SJCRH30 (cell line): Measurements from ENCODE around the gene DSG2. TPM values are rescaled to one million over a fixed set of nuclear protein-coding genes. Genes with fewer than 3 reads are reported as not detected.

ENCODE experiments used
- DNase-seq, 2 experiments: peaks; one replicate each; pipeline ENCODE4 v3.0.0-alpha.2; 2015 to 2020
- H3K27ac ChIP-seq: fragments of 250-450 bp; sonication (Bioruptor Pico); 2 replicates; pipeline ENCODE4 v1.5.1; 2020; ENCODE audit warnings: mild to moderate bottlenecking, moderate library complexity
- H3K27me3 ChIP-seq: fragments of 250-450 bp; sonication (Bioruptor Pico); 2 replicates; pipeline ENCODE4 v1.5.1; 2020; ENCODE audit warnings: mild to moderate bottlenecking, moderate library complexity
- H3K36me3 ChIP-seq: fragments of 250-450 bp; sonication (Bioruptor Pico); 2 replicates; pipeline ENCODE4 v1.5.1; 2020; ENCODE audit warnings: mild to moderate bottlenecking, moderate library complexity
- H3K4me1 ChIP-seq: fragments of 250-450 bp; sonication (Bioruptor Pico); 2 replicates; pipeline ENCODE4 v1.5.1; 2020; ENCODE audit warnings: mild to moderate bottlenecking, moderate library complexity
- H3K4me3 ChIP-seq: fragments of 250-450 bp; sonication (Bioruptor Pico); 2 replicates; pipeline ENCODE4 v1.5.1; 2020; ENCODE audit warnings: mild to moderate bottlenecking, moderate library complexity
- H3K9me3 ChIP-seq: fragments of 250-450 bp; sonication (Bioruptor Pico); replicated peaks from 2 replicates; pipeline ENCODE4 v1.5.1; 2020; ENCODE audit warnings: mild to moderate bottlenecking, moderate library complexity
- total RNA-seq: library from RNA; depleted of rRNA; stranded (reverse); fragments of >200 nt; shearing (Covaris generic); gene quantifications from 2 replicates; pipeline ENCODE4 v1.2.3, GENCODE V29; 2014

The DSG2 gene
- total RNA-seq, 1 experiment from 2014 or later: 4.9 TPM

DNA sequence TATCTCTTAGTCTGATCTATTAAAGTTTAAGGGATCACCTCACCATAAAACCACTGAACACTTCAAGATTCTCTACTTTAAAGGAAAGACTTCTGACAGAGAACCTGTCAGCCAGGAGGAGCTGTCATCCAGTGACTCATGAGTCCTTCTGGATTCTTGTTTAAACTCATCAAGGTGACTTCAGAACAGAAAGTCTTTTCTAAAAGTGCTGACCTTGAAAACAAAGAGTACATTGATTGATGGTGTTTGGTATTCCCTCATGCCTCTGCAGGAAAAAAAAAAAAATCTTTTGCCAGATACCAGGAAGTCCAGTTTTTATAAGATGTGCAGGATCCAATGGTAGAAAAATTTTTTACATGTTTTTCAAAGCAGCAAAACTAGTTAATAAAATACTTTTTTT lies 12.3 kb downstream of the DSG2 start:
- Histone ChIP-seq H3K4me1 (no peaks in the 10 kb centered on the region), H3K27me3 (no peaks in the 10 kb centered on the region), H3K4me3 (no peak overlapping the region), H3K9me3 (no peaks in the 10 kb centered on the region), H3K27ac (no peak overlapping the region), H3K36me3 (no peaks in the 10 kb centered on the region)
- DNase-seq: no peak

DNA sequence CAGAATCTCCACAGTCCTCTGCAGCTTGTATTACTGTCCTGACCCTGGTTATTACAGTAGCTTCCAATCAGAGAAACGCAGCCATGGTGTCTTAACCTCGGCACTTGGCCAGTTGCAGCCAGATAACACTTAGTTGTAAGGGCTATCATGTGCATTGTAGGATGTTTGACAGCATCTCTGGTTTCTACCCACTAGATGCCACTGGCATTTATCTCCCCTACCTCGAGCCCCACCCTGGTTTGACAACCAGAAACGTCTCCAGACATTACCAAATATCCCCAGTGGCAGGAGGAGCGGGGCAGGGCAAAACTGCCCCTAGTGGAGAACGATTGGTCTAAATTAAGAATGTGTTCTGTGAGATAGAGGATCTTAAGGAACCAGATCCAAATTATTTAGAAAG lies 13.1 kb downstream of the DSG2 start:
- Histone ChIP-seq H3K9me3 (no peaks in the 10 kb centered on the region), H3K4me1 (no peaks in the 10 kb centered on the region), H3K27ac (no peak overlapping the region), H3K27me3 (no peaks in the 10 kb centered on the region), H3K36me3 (no peaks in the 10 kb centered on the region), H3K4me3 (no peak overlapping the region)
- DNase-seq: no peak

GRCh38 chr18:31512203-31512764 lies 14.3 kb downstream of the DSG2 start:
- no peaks in the 10 kb centered on the region for H3K9me3 ChIP-seq
- no peak overlapping the region for H3K27ac ChIP-seq
- no peak for DNase-seq

GRCh38 chr18:31513189-31513935 lies 15.4 kb downstream of the DSG2 start:
- Histone ChIP-seq H3K9me3 (no peaks in the 10 kb centered on the region), H3K27me3 (no peaks in the 10 kb centered on the region), H3K27ac (no peak overlapping the region), H3K4me3 (no peak overlapping the region), H3K4me1 (no peaks in the 10 kb centered on the region), H3K36me3 (no peaks in the 10 kb centered on the region)
- DNase-seq: no peak

More at GRCh38 chr18:31512203-31512764, 14.3 kb downstream of the DSG2 start:
- Histone ChIP-seq H3K27me3 (no peaks in the 10 kb centered on the region), H3K4me1 (no peaks in the 10 kb centered on the region), H3K36me3 (no peaks in the 10 kb centered on the region), H3K4me3 (no peak overlapping the region)

DNA sequence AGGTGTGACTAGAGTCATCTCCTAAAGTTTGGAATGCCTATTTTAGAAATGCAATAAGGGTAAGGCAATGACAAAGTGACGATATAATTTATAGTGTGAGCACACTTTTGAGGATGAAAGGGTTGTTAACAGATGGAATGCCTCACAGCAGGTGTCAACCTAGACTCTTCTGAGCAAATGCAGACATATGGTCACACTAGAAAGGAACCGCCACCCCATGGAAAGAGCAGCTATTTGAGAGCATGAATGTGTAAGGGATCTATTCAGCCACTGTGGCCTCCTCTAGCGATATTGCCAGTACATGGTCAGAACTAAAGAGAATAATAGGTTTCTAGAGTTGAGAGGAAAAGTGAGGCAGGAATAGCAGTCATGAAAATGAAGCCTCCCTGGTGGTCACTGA lies 18.5 kb downstream of the DSG2 start:
- Histone ChIP-seq H3K4me3 (no peak overlapping the region), H3K27me3 (no peaks in the 10 kb centered on the region), H3K36me3 (no peaks in the 10 kb centered on the region), H3K9me3 (no peaks in the 10 kb centered on the region), H3K27ac (no peak overlapping the region), H3K4me1 (no peaks in the 10 kb centered on the region)
- DNase-seq: no peak

- H3K27me3 ChIP-seq: no peaks in the 10 kb centered on the region
- no peaks in the 10 kb centered on the region for H3K4me1 ChIP-seq
- no peaks in the 10 kb centered on the region for H3K36me3 ChIP-seq
- no peaks in the 10 kb centered on the region for H3K9me3 ChIP-seq
- H3K4me3 ChIP-seq: no peak overlapping the region
- H3K27ac ChIP-seq: no peak overlapping the region
- DNase-seq: no peak
Observed at GRCh38 chr18:31526374-31526773, 28.4 kb downstream of the DSG2 start.

DNA sequence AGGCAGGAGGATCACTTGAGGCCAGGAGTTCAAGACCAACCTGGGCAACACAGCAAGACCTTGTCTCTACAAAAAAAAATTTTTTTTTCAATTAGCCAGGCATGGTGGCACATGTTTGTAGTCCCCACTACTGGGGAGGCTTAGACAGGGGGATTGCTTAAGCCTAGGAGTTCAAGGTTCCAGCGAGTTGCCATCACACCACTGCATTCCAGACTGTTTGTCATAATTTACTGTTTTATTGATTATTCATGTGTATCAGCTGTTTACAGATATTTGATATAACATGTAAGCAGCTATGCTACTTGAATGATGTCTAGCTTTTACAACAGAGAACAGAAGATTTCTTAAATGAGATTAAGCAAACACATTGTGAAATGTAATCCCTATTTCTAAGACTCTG lies 35.3 kb downstream of the DSG2 start:
- no peak overlapping the region for H3K4me3 ChIP-seq
- DNase-seq: no peak
- H3K4me1 ChIP-seq: no peaks in the 10 kb centered on the region
- no peak overlapping the region for H3K27ac ChIP-seq
- H3K36me3 ChIP-seq: no peaks in the 10 kb centered on the region
- no peaks in the 10 kb centered on the region for H3K27me3 ChIP-seq
- no peaks in the 10 kb centered on the region for H3K9me3 ChIP-seq

DNA sequence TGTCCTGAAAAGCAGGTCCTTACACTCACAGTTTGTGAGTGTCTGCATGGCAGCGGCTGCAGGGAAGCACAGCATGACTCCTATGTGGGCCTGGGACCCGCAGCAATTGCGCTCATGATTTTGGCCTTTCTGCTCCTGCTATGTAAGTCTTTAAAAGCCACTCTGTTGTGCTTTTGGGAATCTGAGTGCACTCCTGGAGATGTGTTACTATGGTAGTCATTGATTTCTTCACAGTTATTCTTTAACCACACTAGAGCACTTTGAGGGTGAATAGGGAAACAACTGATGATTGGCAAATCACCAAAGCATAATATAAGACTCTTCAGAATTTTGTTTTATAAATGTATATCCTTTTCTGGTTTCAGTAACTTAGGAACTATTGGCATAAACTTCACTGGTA lies 40.9 kb downstream of the DSG2 start:
- Histone ChIP-seq H3K4me3 (no peak overlapping the region), H3K27ac (no peak overlapping the region), H3K27me3 (no peaks in the 10 kb centered on the region), H3K36me3 (no peaks in the 10 kb centered on the region), H3K9me3 (no peaks in the 10 kb centered on the region), H3K4me1 (no peaks in the 10 kb centered on the region)
- no peak for DNase-seq

- peak in 1 of 2 experiments; percentile 22 for DNase-seq
- Histone ChIP-seq H3K27me3 (no peaks in the 10 kb centered on the region), H3K36me3 (no peaks in the 10 kb centered on the region), H3K4me3 (no peak overlapping the region), H3K27ac (no peak overlapping the region), H3K4me1 (no peaks in the 10 kb centered on the region), H3K9me3 (no peaks in the 10 kb centered on the region)
Observed at GRCh38 chr18:31546476-31546875, 48.5 kb downstream of the DSG2 start.

DNA sequence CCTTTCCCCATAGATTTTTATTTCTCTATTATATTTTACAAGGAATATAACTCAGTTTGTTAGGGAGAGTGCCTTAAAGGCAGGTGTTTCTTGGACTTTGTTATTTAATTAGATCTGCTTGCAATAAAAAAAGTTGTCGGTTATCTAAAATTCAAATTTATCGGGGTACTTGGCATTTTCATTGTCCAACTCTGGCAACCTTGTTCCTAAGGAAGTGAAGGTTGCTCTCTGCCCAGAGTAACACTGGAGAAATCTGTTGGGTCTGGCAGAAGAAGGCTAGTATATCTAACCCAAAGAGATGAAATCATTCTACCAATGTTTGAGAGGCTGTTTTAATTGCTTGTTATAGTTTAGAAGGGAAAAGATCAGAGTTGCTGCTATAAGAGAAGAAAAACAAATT lies 50.9 kb downstream of the DSG2 start:
- Histone ChIP-seq H3K27ac (no peak overlapping the region), H3K27me3 (no peaks in the 10 kb centered on the region), H3K36me3 (no peaks in the 10 kb centered on the region), H3K4me3 (no peak overlapping the region), H3K4me1 (no peaks in the 10 kb centered on the region), H3K9me3 (no peaks in the 10 kb centered on the region)
- no peak for DNase-seq

DNA sequence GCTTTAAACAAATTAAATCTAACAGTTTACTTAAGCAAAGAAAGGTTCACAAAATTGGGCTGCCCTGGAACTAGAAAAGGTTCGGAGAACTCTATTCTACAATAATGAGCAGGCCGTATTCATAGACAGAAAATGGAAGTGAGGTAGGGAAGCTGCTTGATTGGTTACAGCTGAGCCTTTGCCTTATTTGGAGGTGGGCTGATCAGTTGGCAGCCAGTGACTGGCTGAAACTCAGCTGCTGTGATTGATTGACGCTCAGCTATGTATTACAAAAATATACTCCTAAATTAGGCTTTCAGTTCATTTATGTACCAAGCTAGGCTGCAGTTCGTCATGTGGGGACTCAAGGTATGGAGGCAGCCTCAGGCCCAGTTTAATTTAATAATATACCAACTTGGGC lies 51.4 kb downstream of the DSG2 start:
- Histone ChIP-seq H3K4me3 (no peak overlapping the region), H3K36me3 (no peaks in the 10 kb centered on the region), H3K27me3 (no peaks in the 10 kb centered on the region), H3K27ac (no peak overlapping the region), H3K4me1 (no peaks in the 10 kb centered on the region), H3K9me3 (no peaks in the 10 kb centered on the region)
- DNase-seq: no peak

- H3K36me3 ChIP-seq: no peaks in the 10 kb centered on the region
- H3K27ac ChIP-seq: no peak overlapping the region
- no peaks in the 10 kb centered on the region for H3K4me1 ChIP-seq
- H3K4me3 ChIP-seq: no peak overlapping the region
- no peaks in the 10 kb centered on the region for H3K9me3 ChIP-seq
- DNase-seq: no peak
- no peaks in the 10 kb centered on the region for H3K27me3 ChIP-seq
Observed at GRCh38 chr18:31551883-31552282, 53.9 kb downstream of the DSG2 start.

DNA sequence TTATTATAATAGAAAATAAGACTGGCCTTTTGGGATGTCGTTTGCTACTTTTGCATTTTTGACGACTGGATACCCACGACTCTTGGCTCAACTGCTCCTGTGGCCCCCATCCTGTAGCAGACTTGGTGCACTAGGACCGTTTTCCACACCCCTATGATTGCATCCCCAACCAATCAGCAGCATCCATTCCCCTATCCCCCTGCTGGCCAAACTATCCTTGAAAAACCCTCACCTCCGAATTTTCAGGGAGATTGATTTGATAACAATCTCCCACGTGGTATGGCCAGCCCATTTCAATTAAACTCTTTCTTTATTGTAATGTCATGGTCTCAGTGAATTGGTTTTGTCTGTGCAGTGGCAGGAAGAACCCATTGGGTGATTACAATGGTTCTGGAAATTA lies 55.8 kb downstream of the DSG2 start:
- Histone ChIP-seq H3K27ac (no peak overlapping the region), H3K9me3 (no peaks in the 10 kb centered on the region), H3K4me3 (no peak overlapping the region), H3K27me3 (no peaks in the 10 kb centered on the region), H3K36me3 (no peaks in the 10 kb centered on the region), H3K4me1 (no peaks in the 10 kb centered on the region)
- no peak for DNase-seq

DNA sequence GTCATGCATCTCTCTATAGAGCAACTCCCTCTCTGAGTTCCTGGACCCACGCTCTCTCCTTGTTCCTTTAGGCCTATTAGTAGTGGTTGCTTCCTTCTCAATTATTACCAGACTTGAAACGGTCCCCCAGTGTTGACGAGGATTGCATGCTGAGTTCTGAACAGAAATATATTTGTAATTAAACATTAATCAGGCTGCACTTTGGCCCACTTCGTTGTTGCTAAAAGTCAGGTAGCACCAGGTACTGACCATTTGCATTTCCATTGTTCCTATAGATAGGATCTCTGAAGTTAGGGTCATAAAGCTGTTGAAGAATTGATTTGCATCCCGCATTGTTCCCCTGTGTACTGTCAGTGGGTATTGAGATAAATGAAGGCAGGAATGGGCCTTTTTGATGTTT lies 56.8 kb downstream of the DSG2 start:
- Histone ChIP-seq H3K4me3 (no peak overlapping the region), H3K9me3 (no peaks in the 10 kb centered on the region), H3K4me1 (no peaks in the 10 kb centered on the region), H3K36me3 (no peaks in the 10 kb centered on the region), H3K27ac (no peak overlapping the region), H3K27me3 (no peaks in the 10 kb centered on the region)
- DNase-seq: no peak

GRCh38 chr18:31555971-31556747 lies 58.2 kb downstream of the DSG2 start:
- no peaks in the 10 kb centered on the region for H3K36me3 ChIP-seq
- H3K27me3 ChIP-seq: no peaks in the 10 kb centered on the region
- H3K4me1 ChIP-seq: no peaks in the 10 kb centered on the region
- DNase-seq: peak in 1 of 2 experiments; percentile 53
- H3K4me3 ChIP-seq: no peak overlapping the region
- H3K9me3 ChIP-seq: no peaks in the 10 kb centered on the region
- no peak overlapping the region for H3K27ac ChIP-seq
